Activated CD8-positive, alpha-beta memory T cell treated with anti-CD3 and anti-CD28 coated beads, Interleukin-2, amount 50 U/mL, for 4 hours (primary cell): ENCODE measurements around the gene ISCU.
"Not testable (repeated sequence)": the region's sequence is repeated elsewhere in the genome, so short reads cannot be mapped to it uniquely, and the experiment has no call there.

Experiments used
- DNase-seq: peaks from one replicate; pipeline ENCODE4 v3.0.0-alpha.2; 2020

ISCU gene

GRCh38 chr12:108547686-108548085 lies 14.7 kb upstream of the ISCU start:
- no peak for DNase-seq

GRCh38 chr12:108548954-108549521 lies 13.4 kb upstream of the ISCU start:
- DNase-seq: no peak

GRCh38 chr12:108551535-108551934 lies 10.9 kb upstream of the ISCU start:
- no peak for DNase-seq

- DNase-seq: no peak
Observed at GRCh38 chr12:108553799-108554198, 8.6 kb upstream of the ISCU start.

GRCh38 chr12:108555383-108555782 lies 7.0 kb upstream of the ISCU start:
- not testable (repeated sequence) for DNase-seq

- no peak for DNase-seq
Observed at GRCh38 chr12:108559007-108559655, 3.3 kb upstream of the ISCU start.

- no peak for DNase-seq
Observed at GRCh38 chr12:108559748-108560147, 2.6 kb upstream of the ISCU start.

- DNase-seq: no peak
Observed at GRCh38 chr12:108560321-108560721, 2.1 kb upstream of the ISCU start.

- DNase-seq: peak; percentile 78
Observed at GRCh38 chr12:108560752-108561719, 1.4 kb upstream of the ISCU start, which contains the start of gene SART3. TSS of gene SART3 (minus strand) at chr12:108561173. CDS start at chr12:108561154, 19 bp downstream.

- DNase-seq: no peak
Observed at GRCh38 chr12:108561852-108562347, 496 bp upstream of the ISCU start.

GRCh38 chr12:108563136-108563803 lies 874 bp downstream of the ISCU start:
- DNase-seq: peak; percentile 86

- DNase-seq: no peak
Observed at GRCh38 chr12:108563804-108564151, 1.4 kb downstream of the ISCU start.

GRCh38 chr12:108564724-108565123 lies 2.3 kb downstream of the ISCU start:
- DNase-seq: no peak

GRCh38 chr12:108565146-108565545 lies 2.8 kb downstream of the ISCU start:
- DNase-seq: no peak

- peak; percentile 69 for DNase-seq
Observed at GRCh38 chr12:108565976-108566375, 3.6 kb downstream of the ISCU start.

- DNase-seq: no peak
Observed at GRCh38 chr12:108566452-108566851, 4.1 kb downstream of the ISCU start.

GRCh38 chr12:108567406-108568337 lies 5.3 kb downstream of the ISCU start:
- no peak for DNase-seq

- DNase-seq: peak; percentile 53
Observed at GRCh38 chr12:108568338-108569154, 6.2 kb downstream of the ISCU start.

- no peak for DNase-seq
Observed at GRCh38 chr12:108570743-108571608, 8.6 kb downstream of the ISCU start.
